Heart left ventricle (tissue), 13 donors: ENCODE data around the gene PARD3B.

Experiments
- POLR2A ChIP-seq, 2 donors: fragments of 450-650 bp; IDR thresholded peaks; one replicate each; pipeline ENCODE4 v1.6.1; 2017; ENCODE audit warnings: antibody characterized with exemption in 2 of 2, mild to moderate bottlenecking in 2 of 2, moderate library complexity in 2 of 2
- TF ChIP-seq, protein P1 (sequence below), 12 donors: fragments of 200-600 bp; sonication (generic) in 4 of 12; IDR thresholded peaks; one replicate each; pipeline versions ENCODE4 v1.5.0 to v1.8.0; 2018 to 2022; ENCODE audit warnings: antibody characterized with exemption in 12 of 12, mild to moderate bottlenecking in 5 of 12
- donor health status: ischemic (EF 13 %, LVEDD 7.1; RV severe dilation, severe dysfunction).
- donor health status: DM: no; HTN: yes; CAD: no.
- donor health status: DM: no; HTN: no; CAD: no.
- donor health status: ischemic (EF 25% LVEDD 6.9; RV normal size, moderate dysfunction).
- donor health status: ischemic (EF 25% LVEDD 5.7; RV mildly dilated, moderate dysfunction).
- donor health status: ischemic (EF 35%, LVEDD 5.7; RV mildly dilated, moderate dysfunction).
- donor health status: nonischemic (EF 11% LVEDD 7.7; RV severe dilation, severe dysfunction).
- donor health status: DM: yes; HTN: yes; CAD: no.
- donor health status: PGD.
- donor health status: ischemic (EF 29% LVEDD 5.4; RV normal size, mild dysfunction).
- donor health status: nonischemic (EF 23%, LVEDD 6.1; RV moderate dilation, normal function).

DNA sequence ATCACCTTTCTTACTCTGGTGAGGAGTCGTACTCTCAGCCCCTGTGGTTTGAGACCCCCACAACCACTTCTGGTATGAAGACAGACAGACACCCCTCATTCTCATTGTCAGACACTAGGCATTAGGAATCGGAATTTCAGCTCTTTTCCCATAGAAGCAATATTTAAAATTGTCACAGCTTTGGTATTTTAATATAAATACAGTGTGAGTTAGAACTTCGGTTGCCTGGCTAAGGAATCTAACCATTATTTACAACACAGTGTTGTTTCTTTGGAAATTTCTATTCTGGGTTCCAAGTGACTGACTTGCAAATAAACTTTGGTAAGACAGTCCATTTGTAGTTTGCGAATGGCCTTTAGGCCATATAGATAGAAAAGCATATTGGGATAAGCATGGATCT, 318.1 kb downstream of the PARD3B start:
- TF ChIP-seq POLR2A (IDR thresholded peaks at IDR 0.05): no peak
- TF ChIP-seq, protein P1, sequence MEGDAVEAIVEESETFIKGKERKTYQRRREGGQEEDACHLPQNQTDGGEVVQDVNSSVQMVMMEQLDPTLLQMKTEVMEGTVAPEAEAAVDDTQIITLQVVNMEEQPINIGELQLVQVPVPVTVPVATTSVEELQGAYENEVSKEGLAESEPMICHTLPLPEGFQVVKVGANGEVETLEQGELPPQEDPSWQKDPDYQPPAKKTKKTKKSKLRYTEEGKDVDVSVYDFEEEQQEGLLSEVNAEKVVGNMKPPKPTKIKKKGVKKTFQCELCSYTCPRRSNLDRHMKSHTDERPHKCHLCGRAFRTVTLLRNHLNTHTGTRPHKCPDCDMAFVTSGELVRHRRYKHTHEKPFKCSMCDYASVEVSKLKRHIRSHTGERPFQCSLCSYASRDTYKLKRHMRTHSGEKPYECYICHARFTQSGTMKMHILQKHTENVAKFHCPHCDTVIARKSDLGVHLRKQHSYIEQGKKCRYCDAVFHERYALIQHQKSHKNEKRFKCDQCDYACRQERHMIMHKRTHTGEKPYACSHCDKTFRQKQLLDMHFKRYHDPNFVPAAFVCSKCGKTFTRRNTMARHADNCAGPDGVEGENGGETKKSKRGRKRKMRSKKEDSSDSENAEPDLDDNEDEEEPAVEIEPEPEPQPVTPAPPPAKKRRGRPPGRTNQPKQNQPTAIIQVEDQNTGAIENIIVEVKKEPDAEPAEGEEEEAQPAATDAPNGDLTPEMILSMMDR (IDR thresholded peaks at IDR 0.05): no peak
